GM12878 (cell line): ENCODE results near the gene CEP128. TPM values are rescaled to one million over a fixed set of nuclear protein-coding genes. Genes with fewer than 3 reads are reported as not detected.

ENCODE experiments used
- ATAC-seq: fragments of 200-7000 bp; cut with Tn5 transposase; 3 replicates; pipeline ENCODE4 v1.9.1; 2020; ENCODE audit warnings: mild to moderate bottlenecking, moderate library complexity
- BruUV-seq: library from RNA; stranded (reverse); fragments of 400-500 nt; replicated peaks from 2 replicates; lab custom pipeline; 2021; lab: Mats Ljungman, UMichigan
- CTCF ChIA-PET: fragments of 300-600 bp; sonication (Branson Sonifier 250); formaldehyde crosslinking; extraction: SDS; loops from one replicate; lab custom pipeline; 2021; ENCODE audit warnings: inconsistent platforms; lab: Yijun Ruan, JAX
- POLR2A ChIA-PET: fragments of 350-600 bp; formaldehyde crosslinking; extraction: SDS; loops from one replicate; lab custom pipeline; 2021; ENCODE audit warnings: inconsistent platforms; lab: Charles Lee
- RAD21 ChIA-PET: fragments of 300-600 bp; sonication (Branson Sonifier 250); formaldehyde crosslinking; loops from one replicate; lab custom pipeline; 2023; ENCODE audit warnings: antibody characterized with exemption; ENCODE audit not compliant: unreplicated experiment; lab: Charles Lee
- SMC1A ChIA-PET: fragments of 300-600 bp; sonication (Branson Sonifier 250); formaldehyde crosslinking; loops from one replicate; lab custom pipeline; 2023; ENCODE audit not compliant: unreplicated experiment, uncharacterized antibody; lab: Charles Lee
- DNase-seq: peaks from one replicate; pipeline ENCODE4 v3.0.0-alpha.2; 2011; ENCODE audit warnings: low read depth, low spot score
- FAIRE-seq: peaks from 3 replicates; lab custom pipeline; 2011; peaks lifted over from hg19 to GRCh38; lab: Jason Lieb, UNC
- H2AFZ ChIP-seq: 2 replicates; pipeline ENCODE4 v1.6.0; 2011; ENCODE audit warnings: low read depth, low read length, control low read depth; ENCODE audit not compliant: control insufficient read depth
- H3K27ac ChIP-seq: 2 replicates; pipeline ENCODE4 v1.5.1; 2011; ENCODE audit warnings: control low read depth; ENCODE audit not compliant: control insufficient read depth, insufficient read depth
- H3K27me3 ChIP-seq, 2 experiments: replicated peaks in 1 of 2; 2 replicates each; pipeline versions ENCODE4 v1.6.0 to v1.6.1; 2011; ENCODE audit warnings: low read length in 1 of 2; ENCODE audit not compliant: control insufficient read depth in 2 of 2, insufficient read depth in 2 of 2
- H3K36me3 ChIP-seq, 2 experiments: 2 replicates each; pipeline ENCODE4 v1.5.1; 2011; ENCODE audit warnings: low read length in 1 of 2; ENCODE audit not compliant: control insufficient read depth in 2 of 2, insufficient read depth in 2 of 2
- H3K4me1 ChIP-seq: 2 replicates; pipeline ENCODE4 v1.6.1; 2011; ENCODE audit warnings: mild to moderate bottlenecking, low read length, moderate library complexity, mixed read lengths; ENCODE audit not compliant: control insufficient read depth, insufficient read depth
- H3K4me2 ChIP-seq: 2 replicates; pipeline ENCODE4 v1.6.0; 2011; ENCODE audit warnings: control low read depth; ENCODE audit not compliant: control insufficient read depth, insufficient read depth
- H3K4me3 ChIP-seq: fragments of 200-600 bp; sonication (generic); 2 replicates; pipeline ENCODE4 v1.5.1; 2016
- H3K79me2 ChIP-seq: 2 replicates; pipeline ENCODE4 v1.6.0; 2011; ENCODE audit warnings: low read length; ENCODE audit not compliant: control insufficient read depth, insufficient read depth
- H3K9ac ChIP-seq: 2 replicates; pipeline ENCODE4 v1.8.0; 2011; ENCODE audit warnings: low read length, control low read depth, mixed read lengths; ENCODE audit not compliant: control insufficient read depth, insufficient read depth
- H3K9me3 ChIP-seq: replicated peaks from 3 replicates; pipeline ENCODE4 v1.5.1; 2011; ENCODE audit warnings: mild to moderate bottlenecking, low read length; ENCODE audit not compliant: control insufficient read depth, insufficient read depth
- H4K20me1 ChIP-seq: 2 replicates; pipeline ENCODE4 v1.6.0; 2011; ENCODE audit not compliant: control insufficient read depth, insufficient read depth
- BCL11A ChIP-seq: IDR thresholded peaks from 2 replicates; pipeline ENCODE4 v1.6.1; 2011; ENCODE audit warnings: low read depth, low read length
- CBX3 ChIP-seq: fragments of 200-600 bp; sonication (generic); IDR thresholded peaks from 2 replicates; pipeline ENCODE4 v1.6.1; 2016; ENCODE audit warnings: low read depth, borderline replicate concordance
- CTCF ChIP-seq, 3 experiments: IDR thresholded peaks in 2 of 3; conservative IDR thresholded peaks in 1 of 3; 2 replicates each; pipeline ENCODE4 v1.5.1; 2011; ENCODE audit warnings: low read depth in 3 of 3, low read length in 3 of 3, mild to moderate bottlenecking in 3 of 3, control low read depth in 2 of 3, moderate library complexity in 2 of 3, inconsistent platforms in 1 of 3, mixed read lengths in 1 of 3; ENCODE audit not compliant: control insufficient read depth in 2 of 3, insufficient read depth in 1 of 3; ENCODE audit errors: extremely low read depth in 1 of 3
- HDAC6 ChIP-seq: fragments of 200-600 bp; sonication (generic); IDR thresholded peaks from one replicate; pipeline ENCODE4 v1.8.0; 2017; ENCODE audit warnings: antibody characterized with exemption; ENCODE audit not compliant: unreplicated experiment
- JUNB ChIP-seq: IDR thresholded peaks from 2 replicates; pipeline ENCODE4 v1.6.1; 2016; ENCODE audit warnings: antibody characterized with exemption, mild to moderate bottlenecking
- LARP7 ChIP-seq: fragments of 450-650 bp; IDR thresholded peaks from 2 replicates; pipeline ENCODE4 v1.6.1; 2017; ENCODE audit warnings: mild to moderate bottlenecking
- NFYB ChIP-seq: IDR thresholded peaks from 2 replicates; pipeline ENCODE4 v1.6.1; 2011; ENCODE audit warnings: low read depth, mild to moderate bottlenecking, low read length, improper control_type of control experiment, moderate library complexity; ENCODE audit not compliant: insufficient read depth
- STAT1 ChIP-seq: fragments of 450-650 bp; conservative IDR thresholded peaks from 2 replicates; pipeline ENCODE4 v1.6.1; 2014; ENCODE audit warnings: antibody characterized with exemption, mild to moderate bottlenecking
- SUPT20H ChIP-seq: IDR thresholded peaks from 2 replicates; pipeline ENCODE4 v1.6.1; 2011; ENCODE audit warnings: low read depth, mild to moderate bottlenecking, low read length, moderate library complexity, borderline replicate concordance; ENCODE audit not compliant: control insufficient read depth
- YBX1 ChIP-seq: fragments of 450-650 bp; IDR thresholded peaks from 2 replicates; pipeline ENCODE4 v1.6.1; 2016; ENCODE audit warnings: antibody characterized with exemption
- ZNF24 ChIP-seq: fragments of 450-650 bp; IDR thresholded peaks from 2 replicates; pipeline ENCODE4 v1.6.1; 2017; ENCODE audit warnings: antibody characterized with exemption, mild to moderate bottlenecking
- ZSCAN29 ChIP-seq: fragments of 450-650 bp; IDR thresholded peaks from 2 replicates; pipeline ENCODE4 v1.6.1; 2017; ENCODE audit warnings: mild to moderate bottlenecking, moderate library complexity
- in situ Hi-C: fragments of 300-500 bp; cut with MboI; formaldehyde crosslinking; loops from 9 replicates; pipeline ENCODE4 v1.14.3; 2018; ENCODE audit warnings: mixed read lengths
- intact Hi-C: fragments of 100-400 bp; cut with micrococcal nuclease; formaldehyde crosslinking; loops from one replicate; pipeline ENCODE4 v1.14.2; 2022; ENCODE audit not compliant: unreplicated experiment
- polyA plus RNA-seq, 11 experiments: library from polyadenylated mRNA; depleted of rRNA in 4 of 11; unstranded in 6 of 11; stranded (reverse) in 5 of 11; fragments of >200 nt; fragmentation: Nextera tagmentation in 4 of 11; fragmentation: Illumina TruSeq in 1 of 11; extraction: Ambion mirVana in 4 of 11; extraction: Trizol in 1 of 11; gene quantifications; 1 replicate in 1 of 11; 2 replicates in 10 of 11; pipeline versions ENCODE4 v1.2.1 to v1.2.3, GENCODE V29; 2011 to 2016; ENCODE audit warnings: inconsistent platforms in 2 of 11, missing spikeins in 2 of 11, low read depth in 1 of 11
- total RNA-seq, 4 experiments: library from RNA; depleted of rRNA in 3 of 4; stranded (reverse); fragments of >200 nt in 3 of 4; fragmentation: Illumina TruSeq in 1 of 4; extraction: Trizol in 1 of 4; gene quantifications; 2 replicates each; pipeline versions ENCODE4 v1.2.1 to v1.2.3, GENCODE V29; 2013 to 2021

CEP128 gene
- total and polyA plus RNA-seq, 10 of the 15 experiments (the other 5 are each of a cell fraction or from before 2014, with no cell fraction given), result 1.1 to 6.7 (median 3.4) TPM

GRCh38 chr14:80978403-80978802 lies 36.9 kb upstream of the CEP128 start (continued):
- TF ChIP-seq STAT1 (no peak), BCL11A (no peak), CBX3 (no peak), ZSCAN29 (no peak), ZNF24 (no peak), NFYB (no peak), HDAC6 (no peak), JUNB (no peak), YBX1 (no peak), SUPT20H (no peak)

GRCh38 chr14:80977221-80977620 lies 35.7 kb upstream of the CEP128 start:
- no peaks in the 10 kb centered on the region for H3K4me1 ChIP-seq
- SMC1A ChIA-PET, result interaction anchor here (1.3 kb wide), 1 partner anchor 9 kb away, joined by 6 read pairs; no protein-coding TSS in a partner anchor
- no peaks in the 10 kb centered on the region for H3K79me2 ChIP-seq
- TF ChIP-seq CTCF (IDR thresholded peaks at IDR 0.05 in 2 of 3, conservative IDR thresholded peaks at IDR 0.05 in 1 of 3; ENCODE audit: control insufficient read depth in 2 of 3, extremely low read depth in 1 of 3, insufficient read depth in 1 of 3, low read depth in 3 of 3, low read length in 3 of 3) (peak in 2 of 3 experiments; percentile 12 to 30; a peak in 1 of 6 replicates), LARP7 (no peak)
- ATAC-seq (peak; percentile 82), DNase-seq (no peak), FAIRE-seq (no peak)
- RAD21 ChIA-PET, result interaction anchor here (2.6 kb wide), 1 partner anchor 11 kb away, joined by 9 read pairs; no protein-coding TSS in a partner anchor
- CTCF ChIA-PET, result interaction anchor here (0.9 to 15.5 kb wide), 2 partner anchors 10 to 21 kb away, joined by 4 to 132 read pairs; no protein-coding TSS in a partner anchor
- no peak overlapping the region for H3K9ac ChIP-seq
- H3K9me3 ChIP-seq, result no peaks in the 10 kb centered on the region
- in situ Hi-C loops, result no loop called here
- no peak overlapping the region for H3K4me2 ChIP-seq
- POLR2A ChIA-PET, result no interaction called here
- H3K27me3 ChIP-seq, result peaks cover 2 to 6% of the 10 kb centered on the region in 2 experiments; a peak in 3 of 4 replicates
- no peak overlapping the region for H2AFZ ChIP-seq
- H3K36me3 ChIP-seq, result no peaks in the 10 kb centered on the region
- no peaks in the 10 kb centered on the region; the same call in 1 of the 2 replicates for H4K20me1 ChIP-seq
- no peak overlapping the region for H3K4me3 ChIP-seq
- BruUV-seq, result no TSS peak
- no peak overlapping the region for H3K27ac ChIP-seq
- intact Hi-C loops, result no loop called here
